ENCODE data around the gene NOL4L. TPM values are rescaled to one million over a fixed set of nuclear protein-coding genes. Genes with fewer than 3 reads are reported as not detected.
"Not testable (repeated sequence)": the region's sequence is repeated elsewhere in the genome, so short reads cannot be mapped to it uniquely, and the experiment has no call there.

Gene NOL4L
- total and polyA plus RNA-seq, 10 donors, result 3.4 to 45.4 (median 28.6) TPM

DNA sequence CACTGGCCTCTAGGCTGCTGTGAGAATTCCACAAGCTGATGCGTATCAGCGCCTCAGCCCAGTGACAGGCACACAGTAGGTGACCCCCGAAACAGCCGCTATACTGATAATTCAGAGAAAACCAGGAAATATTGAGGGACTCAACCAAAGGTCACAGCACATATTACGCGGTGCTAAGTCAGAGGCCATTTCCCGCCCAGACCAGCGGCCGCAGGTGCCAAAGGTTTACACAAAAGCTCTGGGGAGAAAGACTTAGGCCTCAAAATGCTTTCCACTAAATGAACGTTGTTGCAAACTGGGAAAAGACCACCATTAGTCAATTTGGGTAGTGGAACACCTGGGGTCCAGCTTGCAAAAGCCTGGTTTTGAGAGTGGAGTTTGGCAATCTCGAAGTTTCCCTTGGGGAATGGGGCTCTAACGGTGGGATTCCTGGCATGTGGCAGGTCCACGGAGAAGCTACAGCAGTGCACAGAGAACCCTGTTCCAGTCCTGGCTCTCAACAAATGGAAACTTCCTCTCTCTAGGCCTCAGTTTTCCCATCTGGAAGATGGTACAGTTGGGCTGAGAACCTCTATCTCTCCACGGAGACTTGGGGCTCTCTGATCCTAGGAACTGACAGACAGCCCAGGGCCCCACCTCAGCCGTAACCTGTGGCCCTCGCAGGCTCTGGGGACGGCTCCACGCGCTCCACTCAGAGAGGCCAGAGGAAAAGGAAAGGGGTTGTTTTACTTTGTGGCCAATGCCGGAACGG lies 4.7 kb downstream of the NOL4L start:
- H3K4me1 ChIP-seq, result peaks cover 20 to 89% (median 57%) of the 10 kb centered on the region in 6 donors
- WGBS, 5 donors, result 59 to 78% (median 67%) methylated on average over 16 to 21 of the region's 21 CpGs
- H3K27me3 ChIP-seq (replicated peaks in 1 of 7), result peaks cover 0 to 35% (median 0%) of the 10 kb centered on the region in 7 donors
- no peaks in the 10 kb centered on the region for H3K36me3 ChIP-seq
- DNase-seq, result no peak
- H3K27ac ChIP-seq, result peak overlapping the region in 7 of 8 donors; percentile 20 to 89 (median 79)
- intact Hi-C loops (cut with DNase I; ENCODE audit: low total_unique reads), result loop anchor here (10.0 kb wide), 1 partner anchor 46 kb away; no protein-coding TSS in a partner anchor
- peak in 1 of 3 donors; percentile 11 for TF ChIP-seq POLR2AphosphoS5 (IDR thresholded peaks at IDR 0.05)
- no peak for TF ChIP-seq POLR2A (IDR thresholded peaks at IDR 0.05)
- no peaks in the 10 kb centered on the region for H3K9me3 ChIP-seq
- H3K4me3 ChIP-seq, result no peak overlapping the region

DNA sequence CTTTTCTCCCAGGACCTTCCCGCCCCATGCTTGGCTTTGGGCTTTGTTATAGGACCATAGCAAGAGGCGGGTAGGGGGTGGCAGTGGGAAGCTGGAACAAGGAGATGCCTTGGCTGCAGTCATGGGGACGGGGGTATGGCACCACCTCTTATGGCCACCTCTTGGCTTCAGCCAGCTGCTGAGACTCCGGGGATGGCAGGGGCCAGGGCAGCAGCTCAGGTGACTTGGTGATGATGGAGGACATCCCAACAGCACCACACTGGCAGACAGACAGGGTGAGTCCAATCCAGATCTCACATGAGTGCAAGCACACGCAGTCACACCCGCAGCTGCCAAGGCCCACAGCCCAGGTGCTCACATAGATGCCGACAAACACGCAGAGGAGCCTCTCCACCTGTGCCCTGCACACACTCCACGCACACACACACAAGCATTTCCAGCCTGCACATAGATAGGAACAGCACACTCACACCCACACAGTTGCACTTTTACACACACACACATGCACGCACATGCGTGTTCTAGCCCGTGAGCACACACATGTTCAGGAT lies 6.2 kb downstream of the NOL4L start:
- DNase-seq, result no peak
- 90 to 94% (median 93%) methylated on average over 10 to 12 of the region's 12 CpGs for WGBS, 5 donors
- Histone ChIP-seq H3K27ac (peak overlapping the region in 1 of 8 donors; percentile 89), H3K4me1 (peaks cover 23 to 91% (median 63%) of the 10 kb centered on the region in 6 donors), H3K4me3 (no peak overlapping the region), H3K9me3 (no peaks in the 10 kb centered on the region), H3K36me3 (no peaks in the 10 kb centered on the region), H3K27me3 (replicated peaks in 1 of 7) (peaks cover 0 to 21% (median 0%) of the 10 kb centered on the region in 7 donors)
- intact Hi-C loops (cut with DNase I; ENCODE audit: low total_unique reads), result no loop called here
- TF ChIP-seq POLR2AphosphoS5 (IDR thresholded peaks at IDR 0.05) (no peak), POLR2A (IDR thresholded peaks at IDR 0.05) (no peak)
- TF ChIP-seq, protein P1, sequence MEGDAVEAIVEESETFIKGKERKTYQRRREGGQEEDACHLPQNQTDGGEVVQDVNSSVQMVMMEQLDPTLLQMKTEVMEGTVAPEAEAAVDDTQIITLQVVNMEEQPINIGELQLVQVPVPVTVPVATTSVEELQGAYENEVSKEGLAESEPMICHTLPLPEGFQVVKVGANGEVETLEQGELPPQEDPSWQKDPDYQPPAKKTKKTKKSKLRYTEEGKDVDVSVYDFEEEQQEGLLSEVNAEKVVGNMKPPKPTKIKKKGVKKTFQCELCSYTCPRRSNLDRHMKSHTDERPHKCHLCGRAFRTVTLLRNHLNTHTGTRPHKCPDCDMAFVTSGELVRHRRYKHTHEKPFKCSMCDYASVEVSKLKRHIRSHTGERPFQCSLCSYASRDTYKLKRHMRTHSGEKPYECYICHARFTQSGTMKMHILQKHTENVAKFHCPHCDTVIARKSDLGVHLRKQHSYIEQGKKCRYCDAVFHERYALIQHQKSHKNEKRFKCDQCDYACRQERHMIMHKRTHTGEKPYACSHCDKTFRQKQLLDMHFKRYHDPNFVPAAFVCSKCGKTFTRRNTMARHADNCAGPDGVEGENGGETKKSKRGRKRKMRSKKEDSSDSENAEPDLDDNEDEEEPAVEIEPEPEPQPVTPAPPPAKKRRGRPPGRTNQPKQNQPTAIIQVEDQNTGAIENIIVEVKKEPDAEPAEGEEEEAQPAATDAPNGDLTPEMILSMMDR (IDR thresholded peaks at IDR 0.05 in 8 of 11, conservative IDR thresholded peaks at IDR 0.05 in 3 of 11), result no peak

DNA sequence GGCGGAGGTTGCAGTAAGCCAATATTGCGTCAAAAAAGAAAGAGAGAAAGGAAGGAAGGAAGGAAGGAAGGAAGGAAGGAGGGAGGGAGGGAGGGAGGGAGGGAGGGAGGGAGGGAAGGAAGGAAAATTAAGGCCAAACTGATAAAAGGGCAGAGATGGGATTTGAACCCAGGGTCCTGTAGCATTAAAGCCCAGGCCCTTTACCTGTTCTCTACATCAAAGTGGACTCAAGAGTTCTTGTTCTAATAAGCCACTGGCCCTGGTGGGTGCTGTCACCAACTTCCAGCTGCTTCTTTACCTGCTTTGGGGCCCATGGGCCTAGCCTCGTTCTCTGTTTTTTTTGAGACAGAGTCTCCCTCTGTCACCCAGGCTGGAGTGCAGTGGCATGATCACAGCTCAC lies 7.1 kb downstream of the NOL4L start:
- H3K27ac ChIP-seq; H3K9me3 ChIP-seq; intact Hi-C loops (cut with DNase I; ENCODE audit: low total_unique reads); H3K36me3 ChIP-seq; DNase-seq; H3K4me3 ChIP-seq: not testable (repeated sequence)
- Histone ChIP-seq H3K27me3 (replicated peaks in 1 of 7) (peaks cover 0 to 13% (median 0%) of the 10 kb centered on the region in 7 donors), H3K4me1 (peaks cover 26 to 96% (median 65%) of the 10 kb centered on the region in 6 donors)
- 54 to 66% (median 60%) methylated on average over 3 of the region's 3 CpGs for WGBS, 5 donors

DNA sequence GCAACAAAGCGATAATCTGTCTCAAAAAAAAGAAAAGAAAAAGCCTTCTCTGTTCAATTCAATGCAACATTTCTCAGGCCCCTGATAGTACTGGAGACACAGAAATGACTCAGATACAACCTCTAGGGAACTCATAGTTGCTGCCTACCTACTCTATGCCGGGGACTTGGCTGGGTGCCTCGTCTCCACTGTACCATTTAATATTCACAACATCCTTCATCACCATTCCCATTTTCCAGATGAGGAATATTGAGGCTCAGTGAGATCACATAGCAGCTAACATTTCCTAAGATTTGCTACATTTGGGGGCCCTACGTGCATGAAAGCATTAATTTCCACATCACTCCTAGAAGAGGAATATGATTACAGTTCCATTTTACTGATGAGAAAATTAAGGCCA lies 7.5 kb downstream of the NOL4L start:
- H3K27ac ChIP-seq, result no peak overlapping the region
- TF ChIP-seq, protein P1 (IDR thresholded peaks at IDR 0.05 in 8 of 11, conservative IDR thresholded peaks at IDR 0.05 in 3 of 11), result no peak
- TF ChIP-seq POLR2AphosphoS5 (IDR thresholded peaks at IDR 0.05) (no peak), POLR2A (IDR thresholded peaks at IDR 0.05) (no peak)
- intact Hi-C loops (cut with DNase I; ENCODE audit: low total_unique reads), result no loop called here
- peaks cover 24 to 96% (median 61%) of the 10 kb centered on the region in 6 donors for H3K4me1 ChIP-seq
- no peak overlapping the region for H3K4me3 ChIP-seq
- no peaks in the 10 kb centered on the region for H3K36me3 ChIP-seq
- 81 to 90% (median 83%) methylated on average over 4 of the region's 4 CpGs for WGBS, 5 donors
- peaks cover 0 to 9% (median 0%) of the 10 kb centered on the region in 7 donors for H3K27me3 ChIP-seq (replicated peaks in 1 of 7)
- no peaks in the 10 kb centered on the region for H3K9me3 ChIP-seq
- DNase-seq, result no peak

DNA sequence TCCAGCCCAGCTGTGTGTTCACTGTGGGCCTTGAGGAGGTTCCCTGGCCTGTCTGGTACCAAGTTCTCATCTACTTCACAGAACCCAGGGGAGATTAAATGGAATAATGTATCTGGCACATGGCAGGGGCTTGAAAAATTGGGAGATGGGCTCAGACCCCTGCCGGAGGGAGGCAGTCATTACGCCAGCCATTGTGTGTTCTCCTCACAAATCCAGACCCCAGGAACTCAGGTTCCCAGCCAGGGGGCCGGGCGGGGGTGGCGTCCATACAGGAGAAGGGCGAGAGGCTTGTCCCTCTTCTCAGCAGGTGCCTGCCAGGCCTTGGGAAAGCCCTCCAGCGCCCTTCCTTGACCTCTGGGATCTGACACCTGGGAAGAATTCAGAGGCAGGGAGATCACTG lies 8.1 kb downstream of the NOL4L start:
- H3K9me3 ChIP-seq, result no peaks in the 10 kb centered on the region
- intact Hi-C loops (cut with DNase I; ENCODE audit: low total_unique reads), result no loop called here
- no peak overlapping the region for H3K4me3 ChIP-seq
- no peaks in the 10 kb centered on the region for H3K36me3 ChIP-seq
- TF ChIP-seq, protein P1 (IDR thresholded peaks at IDR 0.05 in 8 of 11, conservative IDR thresholded peaks at IDR 0.05 in 3 of 11), result no peak
- TF ChIP-seq POLR2AphosphoS5 (IDR thresholded peaks at IDR 0.05) (no peak), POLR2A (IDR thresholded peaks at IDR 0.05) (no peak)
- peaks cover 0 to 2% (median 0%) of the 10 kb centered on the region in 7 donors for H3K27me3 ChIP-seq (replicated peaks in 1 of 7)
- peaks cover 18 to 96% (median 54%) of the 10 kb centered on the region in 6 donors for H3K4me1 ChIP-seq
- 84 to 92% (median 89%) methylated on average over 6 to 7 of the region's 7 CpGs for WGBS, 5 donors
- DNase-seq, result no peak
- H3K27ac ChIP-seq, result peak overlapping the region in 1 of 8 donors; percentile 4
